Spleen (tissue), 7 donors: ENCODE results near the gene SPECC1.

Experiments used
- POLR2A ChIP-seq, 3 donors: fragments of 450-650 bp; IDR thresholded peaks; one replicate each; pipeline ENCODE4 v1.5.1; 2017; ENCODE audit warnings: antibody characterized with exemption in 3 of 3, mild to moderate bottlenecking in 1 of 3
- POLR2AphosphoS5 ChIP-seq, 3 donors: sonication (generic); formaldehyde crosslinking; IDR thresholded peaks; one replicate each; pipeline ENCODE4 v1.5.1; 2017; ENCODE audit warnings: antibody characterized with exemption in 3 of 3
- TF ChIP-seq, protein P1 (sequence below), 11 experiments: fragments of 200-600 bp in 7 of 11; fragments of 450-650 bp in 4 of 11; sonication (generic) in 4 of 11; IDR thresholded peaks in 8 of 11; conservative IDR thresholded peaks in 3 of 11; 1 replicate in 7 of 11; 2 replicates in 4 of 11; pipeline versions ENCODE4 v1.4.0 to v1.8.0; 2016 to 2021; ENCODE audit warnings: antibody characterized with exemption in 11 of 11, inconsistent platforms in 4 of 11, mild to moderate bottlenecking in 1 of 11
- donor health status: DM: no; HTN: no; CAD: no; lungs with moderate emphysema.
- donor health status: DM: no; HTN: no; CAD: no.
- donor health status: DM: no; HTN: no; CAD: no.

DNA sequence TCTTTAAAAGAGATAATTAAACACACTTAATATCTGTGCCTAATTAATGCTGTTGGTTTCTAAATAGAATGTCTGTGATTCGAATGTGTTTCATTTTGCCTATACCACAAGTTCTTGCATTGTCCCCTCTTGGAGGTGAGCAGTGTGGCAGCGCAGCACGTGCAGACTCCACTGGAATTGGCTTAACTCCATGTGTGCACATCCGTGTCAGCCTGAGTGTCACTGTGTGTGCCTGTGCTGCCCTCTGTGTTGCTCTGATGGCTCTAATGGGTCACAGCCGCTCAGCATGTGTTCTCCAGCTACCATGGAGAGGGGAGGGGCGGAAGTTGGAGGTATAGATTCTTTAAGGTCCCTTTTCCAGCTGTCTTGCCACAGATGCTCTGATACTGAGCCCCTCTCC, 226.6 kb downstream of the SPECC1 start:
- TF ChIP-seq, protein P1, sequence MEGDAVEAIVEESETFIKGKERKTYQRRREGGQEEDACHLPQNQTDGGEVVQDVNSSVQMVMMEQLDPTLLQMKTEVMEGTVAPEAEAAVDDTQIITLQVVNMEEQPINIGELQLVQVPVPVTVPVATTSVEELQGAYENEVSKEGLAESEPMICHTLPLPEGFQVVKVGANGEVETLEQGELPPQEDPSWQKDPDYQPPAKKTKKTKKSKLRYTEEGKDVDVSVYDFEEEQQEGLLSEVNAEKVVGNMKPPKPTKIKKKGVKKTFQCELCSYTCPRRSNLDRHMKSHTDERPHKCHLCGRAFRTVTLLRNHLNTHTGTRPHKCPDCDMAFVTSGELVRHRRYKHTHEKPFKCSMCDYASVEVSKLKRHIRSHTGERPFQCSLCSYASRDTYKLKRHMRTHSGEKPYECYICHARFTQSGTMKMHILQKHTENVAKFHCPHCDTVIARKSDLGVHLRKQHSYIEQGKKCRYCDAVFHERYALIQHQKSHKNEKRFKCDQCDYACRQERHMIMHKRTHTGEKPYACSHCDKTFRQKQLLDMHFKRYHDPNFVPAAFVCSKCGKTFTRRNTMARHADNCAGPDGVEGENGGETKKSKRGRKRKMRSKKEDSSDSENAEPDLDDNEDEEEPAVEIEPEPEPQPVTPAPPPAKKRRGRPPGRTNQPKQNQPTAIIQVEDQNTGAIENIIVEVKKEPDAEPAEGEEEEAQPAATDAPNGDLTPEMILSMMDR (IDR thresholded peaks at IDR 0.05 in 8 of 11, conservative IDR thresholded peaks at IDR 0.05 in 3 of 11) = no peak
- TF ChIP-seq POLR2AphosphoS5 (IDR thresholded peaks at IDR 0.05) = no peak
- no peak for TF ChIP-seq POLR2A (IDR thresholded peaks at IDR 0.05)
